Uterus (tissue), 4 donors: Measurements from ENCODE around the gene LUC7L3. TPM values are rescaled to one million over a fixed set of nuclear protein-coding genes. Genes with fewer than 3 reads are reported as not detected.

Source experiments
- DNase-seq, 2 donors: peaks; one replicate each; pipeline ENCODE4 v3.0.0-alpha.2; 2019 to 2020
- H3K27ac ChIP-seq, 2 donors: fragments of 200-600 bp; sonication (generic); 1 replicate in 1 of 2; 2 replicates in 1 of 2; pipeline ENCODE4 v1.5.1; 2016 to 2018
- H3K27me3 ChIP-seq, 2 donors: fragments of 200-600 bp; sonication (generic); one replicate each; pipeline ENCODE4 v1.5.1; 2018 to 2019; ENCODE audit warnings: control low read depth in 1 of 2
- H3K36me3 ChIP-seq, 2 donors: fragments of 200-600 bp; sonication (generic); one replicate each; pipeline ENCODE4 v1.5.1; 2019; ENCODE audit warnings: control low read depth in 1 of 2
- H3K4me1 ChIP-seq, 2 donors: fragments of 200-600 bp; sonication (generic); one replicate each; pipeline ENCODE4 v1.5.1; 2018 to 2019; ENCODE audit warnings: control low read depth in 1 of 2
- H3K4me3 ChIP-seq, 2 donors: fragments of 200-600 bp; sonication (generic); 1 replicate in 1 of 2; 2 replicates in 1 of 2; pipeline ENCODE4 v1.5.1; 2018 to 2019; ENCODE audit warnings: mild to moderate bottlenecking in 1 of 2
- H3K9me3 ChIP-seq, 2 donors: fragments of 200-600 bp; sonication (generic); one replicate each; pipeline ENCODE4 v1.5.1; 2019; ENCODE audit warnings: control low read depth in 1 of 2
- CTCF ChIP-seq, 4 experiments: fragments of 200-600 bp in 2 of 4; fragments of 450-650 bp in 2 of 4; sonication (generic) in 2 of 4; IDR thresholded peaks; one replicate each; pipeline ENCODE4 v1.5.1; 2016 to 2019; ENCODE audit warnings: antibody characterized with exemption in 4 of 4, mild to moderate bottlenecking in 2 of 4, moderate library complexity in 1 of 4
- POLR2A ChIP-seq, 2 donors: fragments of 450-650 bp; IDR thresholded peaks; one replicate each; pipeline ENCODE4 v1.6.1; 2016; ENCODE audit warnings: antibody characterized with exemption in 2 of 2, mild to moderate bottlenecking in 1 of 2, moderate library complexity in 1 of 2
- intact Hi-C: fragments of 100-400 bp; cut with DNase I; formaldehyde crosslinking; loops from one replicate; pipeline ENCODE4 v1.15.1; 2023; ENCODE audit warnings: low total_unique reads
- total RNA-seq, 4 donors: library from RNA; depleted of rRNA in 3 of 4; stranded (reverse); fragments of >200 nt in 3 of 4; gene quantifications; one replicate each; pipeline versions ENCODE4 v1.1.0 to v1.2.4, GENCODE V29; 2014 to 2023
- donor health status: DM: yes; HTN: yes; CAD: no.

Gene LUC7L3
- total RNA-seq, 4 donors from 2014 or later = 98.1 to 221 (median 163) TPM

GRCh38 chr17:50728881-50729765 lies 9.7 kb downstream of the LUC7L3 start:
- peaks cover 0 to 20% of the 10 kb centered on the region in 2 donors for H3K4me1 ChIP-seq
- DNase-seq = no peak
- no peaks in the 10 kb centered on the region for H3K27me3 ChIP-seq
- H3K27ac ChIP-seq = no peak overlapping the region
- no peaks in the 10 kb centered on the region for H3K36me3 ChIP-seq
- no peak overlapping the region for H3K4me3 ChIP-seq
- H3K9me3 ChIP-seq = no peaks in the 10 kb centered on the region
- intact Hi-C loops = no loop called here
- TF ChIP-seq CTCF (IDR thresholded peaks at IDR 0.05) (no peak), POLR2A (IDR thresholded peaks at IDR 0.05) (no peak)

GRCh38 chr17:50731575-50732460 lies 12.4 kb downstream of the LUC7L3 start:
- DNase-seq = no peak
- H3K4me3 ChIP-seq = no peak overlapping the region
- no peaks in the 10 kb centered on the region for H3K36me3 ChIP-seq
- H3K27ac ChIP-seq = no peak overlapping the region
- H3K27me3 ChIP-seq = no peaks in the 10 kb centered on the region
- TF ChIP-seq POLR2A (IDR thresholded peaks at IDR 0.05) = no peak
- TF ChIP-seq CTCF (IDR thresholded peaks at IDR 0.05) = no peak
- no peaks in the 10 kb centered on the region for H3K9me3 ChIP-seq
- H3K4me1 ChIP-seq = peaks cover 0 to 14% of the 10 kb centered on the region in 2 donors
- intact Hi-C loops = no loop called here

- Histone ChIP-seq H3K4me1 (peaks cover 0 to 4% of the 10 kb centered on the region in 2 donors), H3K9me3 (no peaks in the 10 kb centered on the region), H3K27ac (no peak overlapping the region), H3K36me3 (no peaks in the 10 kb centered on the region), H3K27me3 (no peaks in the 10 kb centered on the region), H3K4me3 (no peak overlapping the region)
- TF ChIP-seq POLR2A (IDR thresholded peaks at IDR 0.05) = no peak
- no peak for TF ChIP-seq CTCF (IDR thresholded peaks at IDR 0.05)
- no peak for DNase-seq
- intact Hi-C loops = no loop called here
These were observed 15.9 kb downstream of the LUC7L3 start for GRCh38 chr17:50735287-50735686.

- no peak for DNase-seq
- Histone ChIP-seq H3K27me3 (no peaks in the 10 kb centered on the region), H3K4me3 (no peak overlapping the region), H3K9me3 (no peaks in the 10 kb centered on the region), H3K4me1 (peaks cover 0 to under 1% of the 10 kb centered on the region in 2 donors), H3K27ac (no peak overlapping the region), H3K36me3 (no peaks in the 10 kb centered on the region)
- TF ChIP-seq POLR2A (IDR thresholded peaks at IDR 0.05) (no peak), CTCF (IDR thresholded peaks at IDR 0.05) (no peak)
- intact Hi-C loops = no loop called here
These were observed 17.8 kb downstream of the LUC7L3 start for GRCh38 chr17:50737118-50737698.
